Fibroblast of skin of scalp (primary cell): ENCODE data around the gene EPHX1.
"Not testable (repeated sequence)": the region's sequence is repeated elsewhere in the genome, so short reads cannot be mapped to it uniquely, and the experiment has no call there.

Experiments
- DNase-seq: peaks from one replicate; pipeline ENCODE4 v3.0.0-alpha.2; 2013

The EPHX1 gene

DNA sequence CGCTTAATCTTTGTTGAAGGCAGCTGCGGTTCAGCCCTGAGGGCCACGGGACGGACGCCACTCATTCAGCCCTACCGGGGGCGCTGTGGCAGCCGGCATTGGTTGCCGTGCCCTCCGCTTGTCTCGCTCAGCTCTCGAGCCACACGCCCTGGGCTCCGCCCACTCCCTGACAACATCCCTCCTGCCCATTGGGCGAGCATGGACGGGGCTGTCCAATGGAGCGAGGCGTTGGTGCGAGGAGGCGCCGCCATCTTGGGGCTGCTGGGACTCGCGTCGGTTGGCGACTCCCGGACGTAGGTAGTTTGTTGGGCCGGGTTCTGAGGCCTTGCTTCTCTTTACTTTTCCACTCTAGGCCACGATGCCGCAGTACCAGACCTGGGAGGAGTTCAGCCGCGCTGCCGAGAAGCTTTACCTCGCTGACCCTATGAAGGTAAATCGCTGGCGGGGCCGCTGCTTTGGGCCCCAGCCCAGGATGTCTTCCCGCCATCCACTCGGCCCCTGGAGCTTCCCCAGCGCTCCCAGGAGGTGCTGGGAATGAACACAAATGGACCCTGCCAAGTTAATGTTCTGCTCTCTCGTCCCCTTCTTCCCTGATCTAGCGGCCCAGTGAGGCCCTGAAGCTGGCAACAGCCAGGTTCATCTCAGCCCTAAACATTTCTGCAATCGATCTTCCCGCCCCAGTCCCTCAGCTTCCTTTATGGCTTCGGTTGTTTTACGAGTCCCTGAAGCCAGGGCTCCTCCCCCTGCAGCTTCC, 32.2 kb upstream of the EPHX1 start, which contains the start of gene SRP9:
SRP9 (plus strand) TSS at position 244 of the 754 bp plus-strand sequence; CDS start at position 359, 115 bp downstream.
- DNase-seq: peak; percentile 99

DNA sequence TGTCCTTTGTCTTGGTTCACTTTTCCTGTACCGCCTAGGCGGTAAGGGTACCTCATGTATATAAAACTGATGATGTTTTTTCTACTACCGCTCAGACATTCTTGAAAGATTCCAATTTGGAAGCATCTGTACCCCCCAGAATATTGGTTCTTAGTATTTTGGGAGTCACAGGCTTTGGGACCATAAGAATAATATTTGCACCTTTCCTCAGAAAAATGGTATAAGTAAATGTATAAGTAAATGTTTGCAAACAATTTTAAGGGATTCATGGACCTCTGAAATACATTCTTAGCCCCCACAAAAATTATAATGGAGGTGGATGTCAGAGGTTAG, 31.6 kb upstream of the EPHX1 start:
- DNase-seq: no peak

DNA sequence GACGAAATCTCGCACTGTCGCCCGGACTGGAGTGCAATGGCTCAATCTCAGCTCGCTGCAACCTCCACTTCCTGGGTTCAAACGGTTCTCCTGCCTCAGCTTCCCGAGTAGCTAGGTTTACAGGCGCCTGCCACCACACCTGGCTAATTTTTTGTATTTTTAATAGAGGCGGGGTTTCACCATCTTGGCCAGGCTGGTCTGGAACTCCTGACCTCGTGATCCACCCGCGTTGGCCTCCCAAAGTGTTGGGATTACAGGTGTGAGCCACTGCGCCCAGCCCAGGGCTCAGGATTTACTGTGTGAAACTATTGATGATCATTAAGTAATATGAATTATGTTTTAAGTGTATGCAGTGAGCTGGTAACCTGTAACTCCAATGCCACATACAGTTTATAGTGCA, 30.8 kb upstream of the EPHX1 start:
- not testable (repeated sequence) for DNase-seq

DNA sequence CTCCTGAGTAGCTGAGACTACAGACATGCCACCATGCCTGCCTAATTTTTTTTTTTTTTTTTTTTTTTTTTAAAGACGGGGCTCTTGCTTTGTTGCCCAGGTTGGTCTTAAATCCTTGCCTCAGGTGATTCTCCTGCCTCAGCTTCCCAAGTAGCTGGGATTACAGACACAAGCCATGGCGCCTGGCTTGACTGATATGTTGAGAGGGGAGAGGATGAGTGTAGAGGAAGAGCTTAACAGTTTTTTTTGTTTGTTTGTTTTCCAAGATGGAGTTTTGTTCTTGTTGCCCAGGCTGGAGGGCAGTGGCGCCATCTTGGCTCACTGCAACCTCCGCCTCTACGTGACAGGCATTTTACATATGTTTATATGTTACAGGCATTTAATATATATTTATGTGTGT, 29.8 kb upstream of the EPHX1 start:
- DNase-seq: no peak

DNA sequence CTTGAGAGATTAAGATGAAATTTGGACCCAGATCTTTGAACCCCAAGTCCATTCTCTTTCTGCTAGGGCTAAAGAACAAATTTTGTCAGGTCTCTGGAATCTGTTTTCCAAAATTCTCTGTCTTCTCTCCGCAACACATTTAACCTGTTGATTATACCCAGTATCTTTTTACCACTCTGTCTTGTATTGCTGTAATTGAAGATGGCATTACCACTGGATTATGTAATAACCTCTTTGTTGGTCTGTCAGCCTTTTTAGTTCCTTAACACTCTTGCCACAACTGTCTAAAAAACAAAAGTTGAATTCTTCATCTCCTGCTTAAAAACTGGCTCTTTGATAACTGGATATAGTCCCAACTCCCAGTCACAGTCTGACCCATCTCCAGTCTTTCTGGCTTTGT, 29.3 kb upstream of the EPHX1 start:
- no peak for DNase-seq

DNA sequence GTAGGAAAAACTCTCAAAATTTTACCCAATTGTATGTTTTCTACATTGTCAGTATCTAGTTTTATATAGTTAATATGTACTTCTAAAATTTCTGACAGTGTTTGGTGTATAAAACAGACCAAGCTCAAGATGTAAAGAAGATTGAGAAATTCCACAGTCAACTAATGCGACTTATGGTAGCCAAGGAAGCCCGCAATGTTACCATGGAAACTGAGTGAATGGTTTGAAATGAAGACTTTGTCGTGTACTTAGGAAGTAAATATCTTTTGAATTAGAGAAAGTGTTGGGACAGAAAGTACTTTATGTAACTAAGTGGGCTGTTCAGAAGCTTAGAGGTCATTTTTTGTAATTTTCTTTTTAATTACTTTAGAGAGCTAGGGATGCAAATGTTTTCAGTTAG, 20.8 kb upstream of the EPHX1 start:
- not testable (repeated sequence) for DNase-seq

DNA sequence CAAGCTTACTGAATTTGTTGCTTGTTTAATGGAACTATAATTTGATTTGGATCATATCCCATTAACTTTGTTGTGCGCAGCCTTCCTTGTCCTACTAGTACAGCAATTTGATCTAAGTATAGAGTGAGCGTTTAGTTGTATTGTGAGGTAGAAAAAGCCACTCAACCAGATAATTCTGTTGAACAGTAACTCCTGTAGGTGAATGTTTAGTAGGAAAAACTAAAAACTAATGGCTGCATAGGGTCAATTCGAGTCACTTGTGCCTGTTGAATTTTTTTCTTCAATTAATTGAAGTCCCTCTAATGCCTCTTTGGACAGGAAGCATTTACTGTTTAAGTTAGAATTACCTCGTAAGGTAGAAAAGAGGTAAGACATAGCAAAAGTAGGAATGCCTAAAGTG, 15.0 kb upstream of the EPHX1 start:
- no peak for DNase-seq

DNA sequence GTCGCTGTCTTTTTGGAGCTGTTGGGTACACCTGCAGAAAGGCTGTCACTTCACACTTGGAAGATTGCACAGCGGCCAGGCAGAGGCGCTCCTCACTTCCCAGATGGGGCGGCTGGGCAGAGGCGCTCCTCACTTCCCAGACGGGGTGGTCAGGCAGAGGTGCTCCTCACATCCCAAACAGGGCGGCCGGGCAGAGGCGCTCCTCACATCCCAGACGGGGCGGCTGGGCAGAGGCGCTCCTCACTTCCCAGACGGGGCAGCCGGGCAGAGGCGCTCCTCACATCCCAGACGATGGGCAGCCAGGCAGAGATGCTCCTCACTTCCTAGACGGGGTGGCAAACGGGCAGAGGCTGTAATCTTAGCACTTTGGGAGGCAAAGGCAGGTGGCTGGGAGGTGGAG, 13.8 kb upstream of the EPHX1 start:
- not testable (repeated sequence) for DNase-seq

DNA sequence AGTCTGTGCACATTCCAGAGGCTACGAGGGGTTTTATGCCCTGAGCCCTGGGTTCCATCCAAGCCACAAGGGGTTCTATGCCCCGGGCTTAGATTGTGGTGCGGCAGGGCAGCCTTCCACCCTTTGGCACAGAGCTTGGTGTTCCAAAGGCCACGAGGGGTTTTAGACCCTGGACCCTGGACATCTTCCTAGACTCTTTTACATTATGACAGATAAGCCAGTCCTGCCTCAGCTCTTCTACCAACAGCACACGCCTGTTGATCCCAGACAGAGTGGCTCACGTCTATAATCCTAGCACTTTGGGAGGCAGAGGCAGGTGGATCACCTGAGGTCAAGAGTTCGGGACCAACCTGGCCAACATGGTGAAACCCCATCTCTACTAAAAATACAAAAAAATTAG, 8.8 kb upstream of the EPHX1 start:
- not testable (repeated sequence) for DNase-seq

DNA sequence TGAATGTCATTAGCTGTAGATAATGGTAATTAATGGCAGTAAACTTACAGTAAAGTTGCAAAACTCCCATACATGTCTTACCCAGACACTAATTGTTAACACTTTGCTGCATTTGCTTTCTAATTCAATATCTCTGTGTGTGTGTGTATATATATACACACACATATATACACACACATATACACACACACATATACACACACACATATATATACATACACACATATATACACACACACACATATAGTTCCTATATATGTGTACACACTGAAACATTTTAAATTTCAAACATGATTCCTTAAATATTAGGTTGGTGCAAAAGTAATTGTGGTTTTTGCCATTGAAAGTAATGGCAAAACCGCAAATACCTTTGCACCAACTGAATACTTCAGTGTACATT, 3.7 kb upstream of the EPHX1 start:
- DNase-seq: no peak

DNA sequence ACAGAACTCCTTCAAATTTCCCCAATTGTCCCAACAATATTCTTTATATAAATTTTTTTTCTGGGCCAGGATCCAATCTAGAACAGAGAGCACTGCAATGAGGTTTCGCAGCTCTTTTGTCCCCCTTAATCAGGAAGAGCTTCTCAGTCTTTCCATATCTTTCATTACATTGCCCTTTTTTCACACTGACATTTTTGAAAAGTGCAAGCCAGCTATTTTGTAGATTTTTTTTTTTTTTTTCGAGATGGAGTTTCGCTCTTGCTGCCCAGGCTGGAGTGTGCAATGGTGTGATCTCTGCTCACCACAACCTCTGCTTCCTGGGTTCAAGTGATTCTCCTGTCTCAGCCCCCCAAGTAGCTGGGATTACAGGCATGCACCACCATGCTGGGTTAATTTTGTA, 3.2 kb upstream of the EPHX1 start:
- DNase-seq: not testable (repeated sequence)

DNA sequence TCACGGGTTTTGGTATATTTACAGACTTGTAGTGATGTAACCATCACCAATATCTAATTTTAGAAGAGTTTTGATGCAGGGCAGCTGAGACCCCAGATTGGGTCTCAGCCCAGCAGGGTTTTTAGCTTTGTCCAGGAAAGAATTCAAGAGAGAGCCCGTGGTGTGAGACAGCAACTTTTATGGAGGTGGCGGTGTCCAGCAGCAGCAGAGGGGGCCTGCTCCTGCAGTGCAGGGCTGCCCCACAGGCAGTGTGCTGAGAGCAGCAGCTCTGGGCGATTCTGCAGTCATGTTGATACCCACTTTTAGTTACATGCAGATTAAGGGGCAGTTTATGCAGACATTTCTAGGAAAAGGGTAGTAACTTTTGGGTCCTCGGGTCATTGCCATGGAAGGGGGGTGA, 1.8 kb upstream of the EPHX1 start:
- no peak for DNase-seq

DNA sequence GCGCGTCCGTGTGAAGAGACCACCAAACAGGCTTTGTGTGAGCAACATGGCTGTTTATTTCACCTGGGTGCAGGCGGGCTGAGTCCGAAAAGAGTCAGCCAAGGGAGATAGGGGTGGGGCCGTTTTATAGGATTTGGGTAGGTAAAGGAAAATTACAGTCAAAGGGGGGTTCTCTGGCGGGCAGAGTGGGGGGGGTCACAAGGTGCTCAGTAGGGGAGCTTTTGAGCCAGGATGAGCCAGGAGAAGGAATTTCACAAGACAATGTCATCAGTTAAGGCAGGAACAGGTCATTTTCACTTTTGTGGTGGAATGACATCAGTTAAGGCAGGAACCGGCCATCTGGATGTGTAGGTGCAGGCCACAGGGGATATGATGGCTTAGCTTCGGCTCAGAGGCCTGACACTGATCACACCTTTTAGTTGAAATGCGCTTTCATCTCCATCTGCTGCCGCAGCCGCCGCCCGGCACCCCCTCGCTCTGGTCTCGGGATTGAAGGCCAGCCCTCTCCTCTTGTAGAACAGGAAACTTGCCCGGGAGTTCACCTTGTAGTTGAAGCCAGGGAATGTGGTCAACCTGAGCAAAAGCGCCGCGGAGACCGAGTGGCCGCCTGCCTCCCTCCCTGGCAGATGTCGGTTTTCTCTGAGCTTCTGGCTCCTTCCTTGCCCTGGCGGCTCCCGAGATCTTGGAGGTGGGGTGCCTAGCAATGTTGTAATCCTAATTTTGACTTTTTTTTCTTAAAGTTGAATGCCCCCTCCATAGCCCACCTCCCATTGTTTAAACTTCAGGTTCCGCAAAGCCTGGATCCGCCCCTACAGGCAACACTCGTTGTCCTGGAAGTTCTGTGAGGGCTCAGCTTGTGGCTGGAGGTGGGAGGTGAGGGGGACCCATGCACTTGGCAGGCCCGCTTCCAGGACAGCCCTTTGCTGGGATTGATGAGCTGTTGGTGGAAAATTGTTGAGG, 935 bp downstream of the EPHX1 start:
- not testable (repeated sequence) for DNase-seq

DNA sequence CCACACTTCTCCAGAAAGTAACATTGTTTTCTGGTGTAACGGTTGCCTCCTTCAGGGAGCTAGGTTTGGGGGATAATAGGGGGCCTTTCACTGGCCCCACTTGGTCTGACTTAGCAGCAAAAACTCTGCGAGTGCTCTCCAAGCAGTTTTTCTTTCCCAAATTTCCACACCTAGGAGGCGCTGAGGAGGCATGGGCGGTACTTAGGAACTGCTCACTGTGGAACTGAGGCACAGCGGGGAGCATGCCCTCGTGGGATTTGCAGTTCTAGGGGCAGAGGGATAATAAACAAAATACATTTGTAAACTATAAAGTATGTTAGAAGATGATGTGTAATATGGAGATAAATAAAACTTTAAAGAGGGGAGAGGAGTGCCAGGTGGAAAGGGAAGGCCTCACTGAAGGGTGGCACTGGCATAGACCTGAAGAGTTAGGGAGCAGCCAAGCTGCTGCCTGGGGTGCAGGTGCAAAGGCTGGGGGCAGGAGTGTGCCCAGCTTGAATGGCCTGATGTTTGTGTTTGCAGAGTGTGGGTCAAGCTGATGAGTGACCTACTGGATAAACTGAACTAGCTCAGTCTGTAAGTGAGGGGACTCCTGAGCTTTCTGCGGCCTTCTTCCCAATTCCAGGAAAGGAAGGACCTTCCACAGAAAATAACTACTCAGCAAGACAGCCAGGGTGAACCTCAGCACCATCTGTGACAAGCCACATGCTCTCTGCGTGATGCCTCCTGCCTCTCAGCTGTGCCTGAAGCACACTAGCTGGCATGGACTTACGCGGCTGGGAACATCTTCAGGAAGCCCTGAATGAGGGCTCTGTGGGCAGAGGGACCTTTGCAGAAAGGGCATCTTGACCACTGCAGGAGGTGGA, 1.9 kb downstream of the EPHX1 start:
- peak; percentile 18 for DNase-seq

DNA sequence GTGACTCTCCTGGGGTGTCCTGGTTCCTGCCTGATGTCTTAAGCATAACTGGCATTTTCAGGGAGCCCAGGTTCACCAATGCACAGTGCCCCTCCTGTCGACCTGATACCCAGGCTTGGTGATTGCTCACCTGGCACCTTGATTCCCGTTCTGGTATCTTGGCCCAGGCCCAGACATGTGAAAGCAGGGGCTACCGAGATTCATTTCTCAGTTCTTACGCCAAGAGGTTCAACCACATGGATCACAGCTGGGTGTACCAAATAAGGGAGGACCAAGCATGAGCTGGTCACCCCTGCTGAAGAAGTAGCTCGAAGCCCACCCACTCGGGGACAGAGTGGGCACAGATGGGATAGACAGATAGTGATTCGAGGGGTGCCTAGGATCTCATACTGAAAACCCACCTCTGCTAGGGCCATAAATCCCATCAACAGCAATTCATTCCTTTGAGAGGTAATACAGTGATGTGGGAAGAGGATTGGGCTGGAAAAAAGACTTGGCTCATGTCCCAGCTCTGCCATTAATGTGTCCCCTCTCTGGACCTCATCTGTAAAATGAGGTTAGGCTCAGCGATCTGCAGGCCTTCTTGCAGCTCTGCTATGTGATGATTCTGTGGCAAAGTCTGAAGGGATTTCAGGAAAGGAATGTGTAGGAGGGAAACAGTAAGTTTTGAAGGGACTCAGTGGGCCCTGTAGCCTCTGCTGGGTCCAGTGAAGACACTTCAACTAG, 2.7 kb downstream of the EPHX1 start:
- peak; percentile 15 for DNase-seq

DNA sequence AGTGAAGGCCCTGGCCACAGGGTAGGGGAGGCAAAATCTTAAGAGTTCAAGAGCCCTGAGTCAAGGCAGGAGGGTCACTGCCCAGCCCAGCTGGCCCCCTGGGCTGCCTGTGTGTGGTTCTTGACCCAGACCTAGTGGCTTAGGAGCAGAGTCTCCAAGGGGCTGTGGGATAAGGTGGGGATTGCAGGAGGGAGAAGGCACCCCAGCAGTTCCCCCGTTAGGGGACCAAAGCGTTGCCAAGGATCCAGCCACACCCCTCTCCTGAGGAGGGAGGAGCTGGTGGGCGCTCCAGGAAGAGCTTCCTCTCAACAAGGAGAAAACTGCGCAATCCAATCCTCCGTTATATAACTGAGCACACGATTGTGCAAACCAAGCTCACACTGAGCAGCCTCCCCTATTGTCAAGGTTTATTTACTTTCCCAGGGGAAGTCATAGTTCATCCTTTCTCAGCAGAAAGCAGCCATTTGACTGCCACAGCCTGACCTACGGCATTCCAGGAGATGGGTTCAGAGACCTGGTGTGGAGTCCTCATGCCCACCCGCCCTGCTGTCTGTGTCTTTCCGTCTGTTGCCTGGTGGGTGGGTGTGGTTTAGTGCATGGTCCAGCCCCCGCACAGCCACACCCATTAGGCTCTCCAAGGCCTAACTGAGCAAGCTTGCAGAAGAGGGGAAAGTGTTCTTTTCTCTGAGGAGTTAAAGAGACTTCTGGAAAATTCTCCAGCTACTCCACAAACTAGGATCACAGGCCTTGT, 3.5 kb downstream of the EPHX1 start:
- DNase-seq: no peak

DNA sequence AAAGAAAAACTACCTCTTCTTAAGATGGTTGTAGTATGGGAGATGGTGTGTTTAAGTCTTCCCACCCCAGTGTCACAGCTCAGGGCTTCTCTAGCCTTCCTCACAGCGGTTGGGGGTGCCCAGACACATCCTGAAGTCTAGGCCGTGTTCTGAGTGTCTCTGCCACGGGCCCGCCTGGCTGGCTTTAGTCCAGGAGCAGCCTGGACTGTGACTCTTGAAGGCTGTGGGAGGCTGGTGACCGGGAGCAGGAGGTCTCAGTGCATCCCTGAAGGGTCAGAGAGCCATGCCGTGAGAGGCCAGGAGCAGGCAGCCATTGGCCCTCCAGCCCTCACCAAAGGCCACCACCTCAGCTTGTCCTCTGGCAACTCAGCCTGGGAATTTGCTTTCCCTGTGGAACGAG, 4.5 kb downstream of the EPHX1 start:
- DNase-seq: no peak

DNA sequence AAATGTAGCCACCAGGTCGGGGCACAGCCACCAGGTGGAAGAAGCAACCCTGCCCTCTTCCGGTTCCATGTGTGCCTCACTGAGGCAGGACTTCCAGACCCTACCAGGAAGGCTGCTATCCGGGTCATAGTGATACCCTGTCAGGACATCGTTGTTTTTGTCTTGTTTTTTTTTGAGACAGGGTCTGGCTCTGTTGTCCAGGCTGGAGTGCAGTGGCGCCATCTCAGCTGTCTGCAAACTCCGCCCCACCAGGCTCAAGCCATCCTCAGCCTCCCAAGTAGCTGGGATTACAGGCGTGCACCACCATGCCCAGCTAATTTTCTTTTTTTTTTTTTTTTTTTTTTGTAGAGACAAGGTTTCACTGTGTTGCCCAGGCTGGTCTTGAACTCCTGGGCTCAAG, 5.2 kb downstream of the EPHX1 start:
- not testable (repeated sequence) for DNase-seq

DNA sequence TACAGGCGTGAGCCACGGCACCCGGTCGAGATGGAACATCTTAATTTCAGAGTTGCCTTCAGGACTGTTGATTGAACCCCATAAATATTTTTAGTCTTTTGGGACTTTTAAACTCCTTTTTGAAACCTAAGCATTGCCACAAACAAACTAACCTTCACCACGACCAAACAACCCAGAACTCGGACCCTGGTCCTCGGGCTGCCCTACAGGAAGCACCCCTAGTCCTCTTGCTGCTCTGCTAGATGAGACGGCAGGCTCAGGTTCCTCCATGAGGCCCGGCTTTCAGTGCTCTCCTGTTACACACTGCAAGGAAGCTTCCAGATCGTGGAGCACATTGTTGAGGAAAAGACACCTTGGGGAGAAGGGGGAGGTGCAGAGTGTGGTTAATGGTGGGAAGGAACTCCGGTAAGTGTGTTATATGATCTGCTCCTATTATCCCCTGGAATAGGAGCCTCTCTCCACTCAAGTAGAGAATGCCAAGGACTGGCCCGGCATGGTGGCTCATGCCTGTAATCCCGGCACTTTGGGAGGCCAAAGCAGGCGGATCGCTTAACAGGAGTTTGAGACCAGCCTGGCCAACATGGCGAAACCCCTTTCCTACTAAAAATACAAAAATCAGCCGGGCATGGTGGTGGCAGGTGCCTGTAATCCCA, 5.7 kb downstream of the EPHX1 start:
- no peak for DNase-seq

DNA sequence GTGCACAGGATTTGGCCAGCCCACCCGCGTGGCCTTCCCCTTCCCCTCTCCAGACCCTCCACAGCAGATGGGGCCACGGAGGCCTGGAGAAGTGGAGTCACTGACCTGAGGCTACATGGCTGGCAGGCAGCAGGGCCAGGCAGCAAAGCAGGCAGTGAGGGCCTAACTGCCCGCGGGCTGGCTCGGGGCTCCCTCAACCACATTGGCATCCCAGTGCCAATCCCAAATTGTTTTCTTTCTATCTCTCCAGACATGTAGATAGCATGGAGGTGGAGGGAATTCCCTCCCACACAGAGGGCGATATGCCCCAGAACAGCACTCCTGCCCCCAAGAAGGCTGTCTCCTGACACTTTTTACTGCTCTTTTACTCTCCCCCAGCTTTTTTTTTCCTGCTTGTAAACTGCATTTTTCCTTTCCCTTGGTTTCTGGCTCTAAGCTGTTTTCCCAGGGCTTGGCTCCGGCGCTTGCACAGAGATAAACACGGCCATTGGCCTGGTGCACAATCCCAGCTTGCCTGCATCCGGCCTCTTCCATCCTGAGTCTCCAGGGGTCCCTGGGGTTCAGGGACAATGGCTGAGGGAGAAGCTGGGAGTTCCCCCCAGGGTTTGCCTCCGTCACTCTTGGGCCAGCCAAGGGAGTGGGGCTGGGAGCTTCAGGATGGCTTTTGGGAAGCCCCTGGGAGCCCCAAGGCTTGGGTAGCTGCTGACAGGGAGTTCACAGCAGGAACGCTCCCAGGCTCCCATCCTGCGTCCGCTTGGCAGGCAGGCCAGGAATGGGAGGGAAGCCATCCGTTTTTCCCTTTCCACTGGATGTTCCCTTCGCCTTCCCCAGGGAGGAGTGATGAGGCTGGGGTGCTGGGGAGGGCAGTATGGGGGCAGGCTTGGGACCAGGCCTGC, 7.0 kb downstream of the EPHX1 start:
- DNase-seq: no peak
